ENCODE data around the gene ACVR1C. TPM values are rescaled to one million over a fixed set of nuclear protein-coding genes. Genes with fewer than 3 reads are reported as not detected.

The ACVR1C gene
- not detected for total RNA-seq (2021; ENCODE audit: unreplicated experiment)
- not detected for polyA plus RNA-seq (2012; ENCODE audit: insufficient read length)
- percentile 11 among the genes with signal in this experiment for Bru-seq, nascent RNA
- percentile 17 among the genes with signal in this experiment for BruChase-seq, experiment 1, labeled RNA remaining after a 2-hour chase
- BruChase-seq, experiment 2, labeled RNA remaining after a 6-hour chase = percentile 19 among the genes with signal in this experiment
- long read RNA-seq = 0 reads

DNA sequence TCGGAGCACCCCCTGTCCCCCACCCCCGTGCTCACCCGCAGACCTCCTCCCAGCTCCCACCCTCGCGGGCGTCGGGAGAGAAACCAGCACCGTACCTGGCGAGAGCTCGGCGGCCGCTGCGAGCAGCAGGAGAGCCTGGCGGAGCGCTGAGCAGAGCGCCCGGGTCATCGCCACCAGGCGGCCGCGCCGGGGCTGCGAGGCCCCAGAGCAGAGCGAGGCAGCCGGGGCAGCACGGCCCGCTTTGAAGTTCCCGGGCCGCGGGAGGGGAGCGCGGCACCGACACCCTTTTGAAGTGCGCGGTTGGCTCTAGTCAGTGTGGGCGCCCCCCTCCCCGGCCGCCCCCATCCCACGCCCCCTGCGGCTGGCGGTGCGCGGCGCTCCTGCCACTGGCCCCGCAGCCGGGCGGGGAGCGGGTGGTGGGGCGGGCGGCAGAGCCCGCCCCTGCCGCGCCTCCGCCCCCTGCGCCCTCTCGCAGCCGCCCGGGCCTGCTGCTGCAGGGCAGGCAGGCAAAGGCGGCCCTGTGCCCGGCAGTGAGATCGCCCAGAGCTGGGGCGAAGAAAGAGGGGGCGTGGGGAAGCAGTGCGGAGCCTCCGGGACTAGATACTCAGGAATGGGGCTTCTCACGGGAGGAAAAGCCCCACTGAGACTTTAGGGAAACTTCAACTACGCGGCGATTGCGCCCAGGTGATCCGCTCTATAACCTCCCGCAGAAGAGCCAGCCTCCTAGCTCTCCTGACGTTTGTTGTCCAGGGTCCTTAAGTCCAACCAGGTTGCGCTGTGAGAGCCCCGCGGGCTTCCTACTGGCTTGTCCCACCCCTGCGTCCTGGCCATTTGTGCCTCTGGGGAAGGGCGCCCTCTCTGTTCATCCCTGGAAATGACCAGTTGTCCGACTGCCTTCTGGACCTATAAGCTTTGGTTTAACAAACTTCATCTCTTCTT, at the start of gene ACVR1C:
Gene ACVR1C, minus strand, starts transcription at position 388 of the 939 bp plus-strand sequence. Its CDS starts 220 bp downstream, at position 168.
- H3K4me1 ChIP-seq (ENCODE audit: control insufficient read depth, insufficient read depth, low read length) = no peaks in the 10 kb centered on the region
- H3K27me3 ChIP-seq (ENCODE audit: control insufficient read depth, insufficient read depth, low read length) = peaks cover 14% of the 10 kb centered on the region
- no peaks in the 10 kb centered on the region for H3K9me3 ChIP-seq (ENCODE audit: control insufficient read depth, insufficient read depth, low read depth, low read length)
- H3K36me3 ChIP-seq (ENCODE audit: control insufficient read depth, insufficient read depth, low read length) = no peaks in the 10 kb centered on the region
- TF ChIP-seq TCF7L2 (IDR thresholded peaks at IDR 0.05; ENCODE audit: low read depth, low read length) = peak; percentile 85
- TF ChIP-seq SIN3A (IDR thresholded peaks at IDR 0.05; ENCODE audit: borderline replicate concordance, insufficient read depth, low read depth, low read length) = no peak
- TF ChIP-seq, protein P1, sequence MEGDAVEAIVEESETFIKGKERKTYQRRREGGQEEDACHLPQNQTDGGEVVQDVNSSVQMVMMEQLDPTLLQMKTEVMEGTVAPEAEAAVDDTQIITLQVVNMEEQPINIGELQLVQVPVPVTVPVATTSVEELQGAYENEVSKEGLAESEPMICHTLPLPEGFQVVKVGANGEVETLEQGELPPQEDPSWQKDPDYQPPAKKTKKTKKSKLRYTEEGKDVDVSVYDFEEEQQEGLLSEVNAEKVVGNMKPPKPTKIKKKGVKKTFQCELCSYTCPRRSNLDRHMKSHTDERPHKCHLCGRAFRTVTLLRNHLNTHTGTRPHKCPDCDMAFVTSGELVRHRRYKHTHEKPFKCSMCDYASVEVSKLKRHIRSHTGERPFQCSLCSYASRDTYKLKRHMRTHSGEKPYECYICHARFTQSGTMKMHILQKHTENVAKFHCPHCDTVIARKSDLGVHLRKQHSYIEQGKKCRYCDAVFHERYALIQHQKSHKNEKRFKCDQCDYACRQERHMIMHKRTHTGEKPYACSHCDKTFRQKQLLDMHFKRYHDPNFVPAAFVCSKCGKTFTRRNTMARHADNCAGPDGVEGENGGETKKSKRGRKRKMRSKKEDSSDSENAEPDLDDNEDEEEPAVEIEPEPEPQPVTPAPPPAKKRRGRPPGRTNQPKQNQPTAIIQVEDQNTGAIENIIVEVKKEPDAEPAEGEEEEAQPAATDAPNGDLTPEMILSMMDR (IDR thresholded peaks at IDR 0.05) = peak; percentile 60
- no peak for TF ChIP-seq POLR2AphosphoS5 (IDR thresholded peaks at IDR 0.05; ENCODE audit: low read depth, low read length)
- TF ChIP-seq, protein P2, sequence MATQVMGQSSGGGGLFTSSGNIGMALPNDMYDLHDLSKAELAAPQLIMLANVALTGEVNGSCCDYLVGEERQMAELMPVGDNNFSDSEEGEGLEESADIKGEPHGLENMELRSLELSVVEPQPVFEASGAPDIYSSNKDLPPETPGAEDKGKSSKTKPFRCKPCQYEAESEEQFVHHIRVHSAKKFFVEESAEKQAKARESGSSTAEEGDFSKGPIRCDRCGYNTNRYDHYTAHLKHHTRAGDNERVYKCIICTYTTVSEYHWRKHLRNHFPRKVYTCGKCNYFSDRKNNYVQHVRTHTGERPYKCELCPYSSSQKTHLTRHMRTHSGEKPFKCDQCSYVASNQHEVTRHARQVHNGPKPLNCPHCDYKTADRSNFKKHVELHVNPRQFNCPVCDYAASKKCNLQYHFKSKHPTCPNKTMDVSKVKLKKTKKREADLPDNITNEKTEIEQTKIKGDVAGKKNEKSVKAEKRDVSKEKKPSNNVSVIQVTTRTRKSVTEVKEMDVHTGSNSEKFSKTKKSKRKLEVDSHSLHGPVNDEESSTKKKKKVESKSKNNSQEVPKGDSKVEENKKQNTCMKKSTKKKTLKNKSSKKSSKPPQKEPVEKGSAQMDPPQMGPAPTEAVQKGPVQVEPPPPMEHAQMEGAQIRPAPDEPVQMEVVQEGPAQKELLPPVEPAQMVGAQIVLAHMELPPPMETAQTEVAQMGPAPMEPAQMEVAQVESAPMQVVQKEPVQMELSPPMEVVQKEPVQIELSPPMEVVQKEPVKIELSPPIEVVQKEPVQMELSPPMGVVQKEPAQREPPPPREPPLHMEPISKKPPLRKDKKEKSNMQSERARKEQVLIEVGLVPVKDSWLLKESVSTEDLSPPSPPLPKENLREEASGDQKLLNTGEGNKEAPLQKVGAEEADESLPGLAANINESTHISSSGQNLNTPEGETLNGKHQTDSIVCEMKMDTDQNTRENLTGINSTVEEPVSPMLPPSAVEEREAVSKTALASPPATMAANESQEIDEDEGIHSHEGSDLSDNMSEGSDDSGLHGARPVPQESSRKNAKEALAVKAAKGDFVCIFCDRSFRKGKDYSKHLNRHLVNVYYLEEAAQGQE (IDR thresholded peaks at IDR 0.05; ENCODE audit: insufficient read depth in 1 of 2, low read depth in 2 of 2, low read length in 1 of 2) = no peak
- no peak within 1 kb of the TSS for H3K27ac ChIP-seq (ENCODE audit: low read length)
- peak within 1 kb of the TSS; percentile 43 to 61 for H3K4me3 ChIP-seq (ENCODE audit: low read depth in 2 of 2, low read length in 2 of 2)
- intact Hi-C loops (cut with micrococcal nuclease; ENCODE audit: unreplicated experiment) = loop anchor here (10.0 kb wide), 1 partner anchor 134 kb away; no protein-coding TSS in a partner anchor
- ChIA-PET POLR2A (no interaction called here), CTCF (interaction anchor here (0.6 to 1.0 kb wide), 4 partner anchors 12 to 118 kb away, joined by 3 to 4 read pairs (median 4); no protein-coding TSS in a partner anchor)
- in situ Hi-C loops (cut with HindIII; ENCODE audit: low pct_unique_long_range_greater_than_20kb, low sequenced_read_pairs) = no loop called here
- no TSS peak for BruUV-seq (replicated peaks)
- ATAC-seq (peak; percentile 97), DNase-seq (ENCODE audit: low read depth, low spot score) (no peak)

DNA sequence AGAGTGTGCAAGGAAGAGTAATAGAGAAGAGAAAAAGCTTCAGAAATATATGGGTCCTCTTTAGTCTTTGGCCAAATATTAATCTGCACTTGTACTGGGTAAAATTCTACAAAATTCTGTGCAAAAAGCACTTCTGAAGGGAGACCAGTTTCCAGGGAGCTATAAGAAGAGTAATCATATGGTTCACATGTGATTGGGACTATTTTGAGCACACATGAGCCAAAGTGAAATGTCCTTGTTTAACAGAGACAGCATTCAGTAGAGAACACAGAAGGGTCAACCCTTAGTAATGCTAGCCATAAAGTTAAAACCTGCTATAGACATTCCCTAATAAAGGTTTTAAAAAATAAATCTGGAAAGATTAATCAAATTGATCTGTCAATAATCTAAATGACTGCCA, 49.3 kb upstream of the ACVR1C start:
- ChIA-PET POLR2A (no interaction called here), CTCF (no interaction called here)
- no peaks in the 10 kb centered on the region for H3K4me1 ChIP-seq (ENCODE audit: control insufficient read depth, insufficient read depth, low read length)
- no peak overlapping the region for H3K4me3 ChIP-seq (ENCODE audit: low read depth in 2 of 2, low read length in 2 of 2)
- DNase-seq (ENCODE audit: low read depth, low spot score) (no peak), ATAC-seq (no peak)
- H3K36me3 ChIP-seq (ENCODE audit: control insufficient read depth, insufficient read depth, low read length) = no peaks in the 10 kb centered on the region
- in situ Hi-C loops (cut with HindIII; ENCODE audit: low pct_unique_long_range_greater_than_20kb, low sequenced_read_pairs) (no loop called here), intact Hi-C loops (cut with micrococcal nuclease; ENCODE audit: unreplicated experiment) (no loop called here)
- H3K27ac ChIP-seq (ENCODE audit: low read length) = no peak overlapping the region
- no peak for TF ChIP-seq POLR2AphosphoS5 (IDR thresholded peaks at IDR 0.05; ENCODE audit: low read depth, low read length)
- no peak for TF ChIP-seq TCF7L2 (IDR thresholded peaks at IDR 0.05; ENCODE audit: low read depth, low read length)
- TF ChIP-seq, protein P2 (IDR thresholded peaks at IDR 0.05; ENCODE audit: insufficient read depth in 1 of 2, low read depth in 2 of 2, low read length in 1 of 2) = no peak
- no peaks in the 10 kb centered on the region for H3K27me3 ChIP-seq (ENCODE audit: control insufficient read depth, insufficient read depth, low read length)
- BruUV-seq (replicated peaks) = no TSS peak
- H3K9me3 ChIP-seq (ENCODE audit: control insufficient read depth, insufficient read depth, low read depth, low read length) = no peaks in the 10 kb centered on the region
